Measurements from ENCODE around the gene CD4. TPM values are rescaled to one million over a fixed set of nuclear protein-coding genes. Genes with fewer than 3 reads are reported as not detected.
A peak's percentile ranks its signal among the peaks of the same experiment; 100 is the strongest.

CD4 gene
- total and polyA plus RNA-seq, 2 donors (not counting 1 experiment from before 2014, with no cell fraction given), result 27.2 to 152 TPM

DNA sequence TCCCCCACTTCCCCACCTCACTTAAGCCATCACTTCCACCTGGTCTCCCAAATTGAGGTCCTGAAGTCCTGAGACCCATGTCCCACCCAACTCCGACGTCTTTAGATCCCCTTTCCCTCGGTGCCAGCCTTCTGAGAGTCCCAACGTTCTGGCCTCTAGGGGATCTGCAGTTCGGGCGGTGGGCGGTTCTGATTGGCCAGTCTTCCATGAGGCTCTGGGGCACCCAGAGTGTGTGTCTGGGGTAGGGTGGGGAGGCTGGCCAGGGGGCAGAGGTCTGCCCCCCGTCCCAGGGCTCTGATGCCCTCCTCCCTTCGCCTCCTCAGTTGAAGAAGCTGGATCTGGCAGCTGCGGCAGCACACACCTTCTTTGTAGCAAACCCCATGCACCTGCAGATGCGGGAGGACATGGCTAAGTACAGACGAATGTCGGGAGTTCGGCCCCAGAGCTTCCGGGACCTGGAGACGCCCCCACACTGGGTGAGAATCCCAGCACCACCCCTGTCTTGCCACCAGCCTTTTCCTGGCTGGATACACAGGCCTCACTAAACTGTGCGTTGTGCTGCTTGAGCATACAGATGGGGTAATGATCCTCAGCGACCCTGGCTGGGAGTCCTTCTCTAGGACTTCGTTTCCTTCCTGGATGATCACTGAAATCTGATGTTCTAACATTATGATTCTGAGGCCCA is 40.4 kb downstream of the CD4 start:
- peak overlapping the region; percentile 90 for H3K27ac ChIP-seq (ENCODE audit: insufficient read depth, low read length)
- no peak for DNase-seq (ENCODE audit: low read depth in 2 of 2)

DNA sequence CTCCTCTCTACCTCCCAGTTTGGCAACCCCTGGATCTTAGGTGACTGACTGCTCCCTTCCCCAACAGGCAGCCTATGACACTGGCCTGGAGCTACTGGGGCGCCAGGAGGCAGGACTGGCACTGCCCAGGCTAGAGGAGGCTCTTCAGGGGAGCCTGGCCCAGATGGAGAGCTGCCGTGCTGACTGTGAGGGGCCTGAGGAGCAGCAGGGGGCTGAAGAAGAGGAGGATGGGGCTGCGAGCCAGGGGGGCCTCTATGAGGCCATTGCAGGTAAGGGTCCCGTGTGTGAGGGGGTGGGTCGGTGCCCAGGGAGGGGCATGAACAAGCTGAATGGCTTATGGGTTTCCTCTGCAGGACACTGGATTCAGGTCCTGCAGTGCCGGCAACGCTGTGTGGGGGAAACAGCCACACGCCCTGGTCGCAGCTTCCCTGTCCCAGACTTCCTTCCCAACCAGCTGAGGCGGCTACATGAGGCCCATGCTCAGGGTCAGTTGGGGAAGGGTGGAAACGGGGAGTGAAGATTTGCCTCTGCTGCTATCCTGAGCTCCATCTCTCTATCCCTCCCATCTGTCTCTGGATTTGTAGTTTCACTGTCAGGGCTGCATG is 41.1 kb downstream of the CD4 start:
- H3K9ac ChIP-seq (ENCODE audit: insufficient read depth, low read length), result no peak overlapping the region
- peak overlapping the region; percentile 73 to 97 (median 94) for H3K4me3 ChIP-seq (replicated peaks in 1 of 4; ENCODE audit: control extremely low read depth in 1 of 4, insufficient read depth in 1 of 4, low read depth in 3 of 4, low read length in 4 of 4)
- H3K4me1 ChIP-seq (ENCODE audit: control insufficient read depth, extremely low read depth, insufficient read depth, low read length), result peaks cover 10% of the 10 kb centered on the region
- DNase-seq (ENCODE audit: low read depth in 2 of 2), result no peak
- H3K4me2 ChIP-seq (ENCODE audit: extremely low read depth, insufficient read depth, low read length), result peak overlapping the region; percentile 88
- no peak overlapping the region for H3K27ac ChIP-seq (ENCODE audit: insufficient read depth, low read length)
- H3K79me2 ChIP-seq (ENCODE audit: control insufficient read depth, insufficient read depth, low read length), result peaks cover 26% of the 10 kb centered on the region
- no peaks in the 10 kb centered on the region for H3K9me3 ChIP-seq (ENCODE audit: control insufficient read depth, insufficient read depth, low read depth, low read length)
- H2AFZ ChIP-seq (ENCODE audit: low read length), result no peak overlapping the region
- TF ChIP-seq EZH2 (IDR thresholded peaks at IDR 0.05; ENCODE audit: low read length, missing control alignments), result no peak
- TF ChIP-seq, protein P1, sequence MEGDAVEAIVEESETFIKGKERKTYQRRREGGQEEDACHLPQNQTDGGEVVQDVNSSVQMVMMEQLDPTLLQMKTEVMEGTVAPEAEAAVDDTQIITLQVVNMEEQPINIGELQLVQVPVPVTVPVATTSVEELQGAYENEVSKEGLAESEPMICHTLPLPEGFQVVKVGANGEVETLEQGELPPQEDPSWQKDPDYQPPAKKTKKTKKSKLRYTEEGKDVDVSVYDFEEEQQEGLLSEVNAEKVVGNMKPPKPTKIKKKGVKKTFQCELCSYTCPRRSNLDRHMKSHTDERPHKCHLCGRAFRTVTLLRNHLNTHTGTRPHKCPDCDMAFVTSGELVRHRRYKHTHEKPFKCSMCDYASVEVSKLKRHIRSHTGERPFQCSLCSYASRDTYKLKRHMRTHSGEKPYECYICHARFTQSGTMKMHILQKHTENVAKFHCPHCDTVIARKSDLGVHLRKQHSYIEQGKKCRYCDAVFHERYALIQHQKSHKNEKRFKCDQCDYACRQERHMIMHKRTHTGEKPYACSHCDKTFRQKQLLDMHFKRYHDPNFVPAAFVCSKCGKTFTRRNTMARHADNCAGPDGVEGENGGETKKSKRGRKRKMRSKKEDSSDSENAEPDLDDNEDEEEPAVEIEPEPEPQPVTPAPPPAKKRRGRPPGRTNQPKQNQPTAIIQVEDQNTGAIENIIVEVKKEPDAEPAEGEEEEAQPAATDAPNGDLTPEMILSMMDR (conservative IDR thresholded peaks at IDR 0.05 in 1 of 2, IDR thresholded peaks at IDR 0.05 in 1 of 2; ENCODE audit: low read depth in 1 of 2, low read length in 2 of 2), result no peak
- no peaks in the 10 kb centered on the region for H3K27me3 ChIP-seq (ENCODE audit: control insufficient read depth, insufficient read depth, low read length)
- H4K20me1 ChIP-seq (ENCODE audit: control insufficient read depth, extremely low read depth, insufficient read depth, low read length), result no peaks in the 10 kb centered on the region
- peaks cover 26% of the 10 kb centered on the region for H3K36me3 ChIP-seq (ENCODE audit: control insufficient read depth, insufficient read depth, low read length)

More for the DNA sequence above, 40.4 kb downstream of the CD4 start:
- Histone ChIP-seq H3K9me3 (ENCODE audit: control insufficient read depth, insufficient read depth, low read depth, low read length) (no peaks in the 10 kb centered on the region), H3K4me3 (replicated peaks in 1 of 4; ENCODE audit: control extremely low read depth in 1 of 4, insufficient read depth in 1 of 4, low read depth in 3 of 4, low read length in 4 of 4) (peak overlapping the region; percentile 73 to 97 (median 94)), H4K20me1 (ENCODE audit: control insufficient read depth, extremely low read depth, insufficient read depth, low read length) (no peaks in the 10 kb centered on the region), H3K9ac (ENCODE audit: insufficient read depth, low read length) (peak overlapping the region; percentile 91), H3K4me1 (ENCODE audit: control insufficient read depth, extremely low read depth, insufficient read depth, low read length) (peaks cover 17% of the 10 kb centered on the region), H3K36me3 (ENCODE audit: control insufficient read depth, insufficient read depth, low read length) (peaks cover 26% of the 10 kb centered on the region), H3K27me3 (ENCODE audit: control insufficient read depth, insufficient read depth, low read length) (no peaks in the 10 kb centered on the region), H2AFZ (ENCODE audit: low read length) (peak overlapping the region; percentile 61), H3K79me2 (ENCODE audit: control insufficient read depth, insufficient read depth, low read length) (peaks cover 26% of the 10 kb centered on the region), H3K4me2 (ENCODE audit: extremely low read depth, insufficient read depth, low read length) (peak overlapping the region; percentile 88)
- TF ChIP-seq, protein P1 (conservative IDR thresholded peaks at IDR 0.05 in 1 of 2, IDR thresholded peaks at IDR 0.05 in 1 of 2; ENCODE audit: low read depth in 1 of 2, low read length in 2 of 2), result peak in 1 of 2 donors; percentile 28
- TF ChIP-seq EZH2 (IDR thresholded peaks at IDR 0.05; ENCODE audit: low read length, missing control alignments), result no peak

- Histone ChIP-seq H4K20me1 (ENCODE audit: control insufficient read depth, extremely low read depth, insufficient read depth, low read length) (no peaks in the 10 kb centered on the region), H3K4me3 (replicated peaks in 1 of 4; ENCODE audit: control extremely low read depth in 1 of 4, insufficient read depth in 1 of 4, low read depth in 3 of 4, low read length in 4 of 4) (no peak overlapping the region), H3K27me3 (ENCODE audit: control insufficient read depth, insufficient read depth, low read length) (no peaks in the 10 kb centered on the region), H3K9ac (ENCODE audit: insufficient read depth, low read length) (no peak overlapping the region), H3K27ac (ENCODE audit: insufficient read depth, low read length) (no peak overlapping the region), H3K36me3 (ENCODE audit: control insufficient read depth, insufficient read depth, low read length) (peaks cover 25% of the 10 kb centered on the region), H2AFZ (ENCODE audit: low read length) (no peak overlapping the region), H3K4me2 (ENCODE audit: extremely low read depth, insufficient read depth, low read length) (no peak overlapping the region), H3K4me1 (ENCODE audit: control insufficient read depth, extremely low read depth, insufficient read depth, low read length) (peaks cover 10% of the 10 kb centered on the region), H3K79me2 (ENCODE audit: control insufficient read depth, insufficient read depth, low read length) (peaks cover 26% of the 10 kb centered on the region), H3K9me3 (ENCODE audit: control insufficient read depth, insufficient read depth, low read depth, low read length) (no peaks in the 10 kb centered on the region)
- no peak for DNase-seq (ENCODE audit: low read depth in 2 of 2)
- TF ChIP-seq, protein P1 (conservative IDR thresholded peaks at IDR 0.05 in 1 of 2, IDR thresholded peaks at IDR 0.05 in 1 of 2; ENCODE audit: low read depth in 1 of 2, low read length in 2 of 2), result no peak
- TF ChIP-seq EZH2 (IDR thresholded peaks at IDR 0.05; ENCODE audit: low read length, missing control alignments), result no peak
These were observed 41.7 kb downstream of the CD4 start for GRCh38 chr12:6830999-6831398.

All from fibroblast of lung (primary cell).